WTC11 (cell line): ENCODE data around the gene CA10. TPM values are rescaled to one million over a fixed set of nuclear protein-coding genes. Genes with fewer than 3 reads are reported as not detected.

Experiments
- ATAC-seq: fragments of 200-7000 bp; cut with Tn5 transposase; 2 replicates; pipeline ENCODE4 v1.10.0; 2021; ENCODE audit warnings: mild to moderate bottlenecking, moderate library complexity
- CTCF ChIA-PET: fragments of 300-600 bp; sonication (Branson Sonifier 250); formaldehyde crosslinking; loops from one replicate; lab custom pipeline; 2021; ENCODE audit warnings: antibody characterized with exemption; lab: Charles Lee
- POLR2A ChIA-PET: fragments of 350-600 bp; sonication (Branson Sonifier 250); formaldehyde crosslinking; loops from one replicate; lab custom pipeline; 2021; ENCODE audit warnings: antibody characterized with exemption; lab: Charles Lee
- DNase-seq: peaks from one replicate; pipeline ENCODE4 v3.0.0; 2021; ENCODE audit warnings: low spot score
- H3K27ac Mint-ChIP-seq: 2 replicates; pipeline ENCODE4 v1.8.0; 2021; ENCODE audit warnings: mixed read lengths
- H3K27me3 Mint-ChIP-seq: 2 replicates; pipeline ENCODE4 v1.8.0; 2021; ENCODE audit warnings: low read depth, mild to moderate bottlenecking, moderate library complexity, mixed read lengths
- H3K36me3 Mint-ChIP-seq: 2 replicates; pipeline ENCODE4 v1.8.0; 2021; ENCODE audit warnings: mixed read lengths
- H3K4me1 Mint-ChIP-seq: 2 replicates; pipeline ENCODE4 v1.8.0; 2022; ENCODE audit warnings: mixed read lengths
- H3K4me3 Mint-ChIP-seq: 2 replicates; pipeline ENCODE4 v1.8.0; 2021; ENCODE audit warnings: mild to moderate bottlenecking, moderate library complexity, mixed read lengths
- H3K9me3 Mint-ChIP-seq: 2 replicates; pipeline ENCODE4 v1.8.0; 2021; ENCODE audit warnings: mixed read lengths
- AFF4 ChIP-seq: sonication (generic); formaldehyde crosslinking; IDR thresholded peaks from 2 replicates; pipeline ENCODE4 v1.8.1; 2023; ENCODE audit warnings: mild to moderate bottlenecking, missing genetic modification reagents, borderline replicate concordance
- CBFB ChIP-seq: sonication (generic); formaldehyde crosslinking; IDR thresholded peaks from 2 replicates; pipeline ENCODE4 v1.8.1; 2022; ENCODE audit warnings: mild to moderate bottlenecking, low read depth, missing genetic modification reagents
- CREB1 ChIP-seq: sonication (generic); formaldehyde crosslinking; IDR thresholded peaks from 2 replicates; pipeline ENCODE4 v1.8.0; 2023; ENCODE audit warnings: mild to moderate bottlenecking, missing genetic modification reagents
- CREM ChIP-seq: sonication (generic); formaldehyde crosslinking; IDR thresholded peaks from 2 replicates; pipeline ENCODE4 v1.8.1; 2022; ENCODE audit warnings: mild to moderate bottlenecking, missing genetic modification reagents, moderate library complexity
- E2F1 ChIP-seq: sonication (generic); formaldehyde crosslinking; IDR thresholded peaks from 2 replicates; pipeline ENCODE4 v1.8.0; 2022; ENCODE audit warnings: mild to moderate bottlenecking, missing genetic modification reagents
- EMX1 ChIP-seq: fragments of 250-450 bp; sonication (Bioruptor Pico); IDR thresholded peaks from 2 replicates; pipeline ENCODE4 v1.8.0; 2021; ENCODE audit warnings: mild to moderate bottlenecking
- ERG ChIP-seq: fragments of 250-450 bp; sonication (Bioruptor Pico); IDR thresholded peaks from 2 replicates; pipeline ENCODE4 v1.8.0; 2021; ENCODE audit warnings: mild to moderate bottlenecking
- ETV6 ChIP-seq: sonication (generic); formaldehyde crosslinking; IDR thresholded peaks from 2 replicates; pipeline ENCODE4 v1.8.1; 2022; ENCODE audit warnings: mild to moderate bottlenecking, missing genetic modification reagents
- FOXJ3 ChIP-seq: sonication (generic); formaldehyde crosslinking; IDR thresholded peaks from 2 replicates; pipeline ENCODE4 v1.9.0; 2021; ENCODE audit warnings: missing genetic modification reagents, mild to moderate bottlenecking, borderline replicate concordance
- JUN ChIP-seq: sonication (generic); formaldehyde crosslinking; IDR thresholded peaks from 2 replicates; pipeline ENCODE4 v1.8.0; 2023; ENCODE audit warnings: mild to moderate bottlenecking, missing genetic modification reagents
- MYBL2 ChIP-seq: sonication (generic); formaldehyde crosslinking; IDR thresholded peaks from 2 replicates; pipeline ENCODE4 v1.8.1; 2023; ENCODE audit warnings: mild to moderate bottlenecking, moderate library complexity, missing genetic modification reagents
- RELA ChIP-seq: sonication (generic); formaldehyde crosslinking; IDR thresholded peaks from 2 replicates; pipeline ENCODE4 v1.8.1; 2022; ENCODE audit warnings: missing genetic modification reagents, mild to moderate bottlenecking, borderline replicate concordance
- RORB ChIP-seq: fragments of 250-450 bp; sonication (Bioruptor Pico); IDR thresholded peaks from 2 replicates; pipeline ENCODE4 v1.9.0; 2021; ENCODE audit warnings: mild to moderate bottlenecking
- TCF7 ChIP-seq: sonication (generic); formaldehyde crosslinking; IDR thresholded peaks from 2 replicates; pipeline ENCODE4 v1.8.0; 2022; ENCODE audit warnings: mild to moderate bottlenecking, low read depth, missing genetic modification reagents, moderate library complexity
- ZMAT4 ChIP-seq: fragments of 250-450 bp; sonication (Bioruptor Pico); IDR thresholded peaks from 2 replicates; pipeline ENCODE4 v1.9.0; 2021; ENCODE audit warnings: mild to moderate bottlenecking
- ZNF396 ChIP-seq: fragments of 250-450 bp; sonication (Bioruptor Pico); IDR thresholded peaks from 2 replicates; pipeline ENCODE4 v1.8.0; 2021; ENCODE audit warnings: mild to moderate bottlenecking, moderate library complexity, borderline replicate concordance
- total RNA-seq: library from RNA; stranded (reverse); gene quantifications from 3 replicates; pipeline ENCODE4 v1.2.3, GENCODE V29; 2021
- TF ChIP-seq, protein P1 (sequence below): sonication (generic); formaldehyde crosslinking; IDR thresholded peaks from 2 replicates; pipeline ENCODE4 v1.8.1; 2022; ENCODE audit warnings: mild to moderate bottlenecking, moderate library complexity, missing genetic modification reagents
- TF ChIP-seq, protein P2 (sequence below): sonication (generic); formaldehyde crosslinking; IDR thresholded peaks from 2 replicates; pipeline ENCODE4 v1.8.0; 2022; ENCODE audit warnings: mild to moderate bottlenecking, missing genetic modification reagents
- TF ChIP-seq, protein P3 (sequence below): fragments of 250-450 bp; sonication (Bioruptor Pico); IDR thresholded peaks from 2 replicates; pipeline ENCODE4 v1.9.0; 2021; ENCODE audit warnings: mild to moderate bottlenecking, borderline replicate concordance
- TF ChIP-seq, protein P4 (sequence below): fragments of 250-450 bp; sonication (Bioruptor Pico); IDR thresholded peaks from 2 replicates; pipeline ENCODE4 v1.9.0; 2021; ENCODE audit warnings: moderate library complexity, mild to moderate bottlenecking, inconsistent platforms, borderline replicate concordance

Gene CA10
- total RNA-seq, 1 experiment from 2014 or later: 0.90 TPM

- TF ChIP-seq CBFB (CRISPR knock-in tag) (no peak), ZMAT4 (CRISPR knock-in tag) (no peak), ZNF396 (no peak), FOXJ3 (CRISPR knock-in tag) (no peak), CREB1 (CRISPR knock-in tag) (no peak), EMX1 (no peak), TCF7 (CRISPR knock-in tag) (no peak), ETV6 (no peak)
- TF ChIP-seq, protein P1, sequence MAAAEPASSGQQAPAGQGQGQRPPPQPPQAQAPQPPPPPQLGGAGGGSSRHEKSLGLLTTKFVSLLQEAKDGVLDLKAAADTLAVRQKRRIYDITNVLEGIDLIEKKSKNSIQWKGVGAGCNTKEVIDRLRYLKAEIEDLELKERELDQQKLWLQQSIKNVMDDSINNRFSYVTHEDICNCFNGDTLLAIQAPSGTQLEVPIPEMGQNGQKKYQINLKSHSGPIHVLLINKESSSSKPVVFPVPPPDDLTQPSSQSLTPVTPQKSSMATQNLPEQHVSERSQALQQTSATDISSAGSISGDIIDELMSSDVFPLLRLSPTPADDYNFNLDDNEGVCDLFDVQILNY (CRISPR knock-in tag): no peak
- TF ChIP-seq, protein P2, sequence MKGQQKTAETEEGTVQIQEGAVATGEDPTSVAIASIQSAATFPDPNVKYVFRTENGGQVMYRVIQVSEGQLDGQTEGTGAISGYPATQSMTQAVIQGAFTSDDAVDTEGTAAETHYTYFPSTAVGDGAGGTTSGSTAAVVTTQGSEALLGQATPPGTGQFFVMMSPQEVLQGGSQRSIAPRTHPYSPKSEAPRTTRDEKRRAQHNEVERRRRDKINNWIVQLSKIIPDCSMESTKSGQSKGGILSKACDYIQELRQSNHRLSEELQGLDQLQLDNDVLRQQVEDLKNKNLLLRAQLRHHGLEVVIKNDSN (CRISPR knock-in tag): no peak
- TF ChIP-seq, protein P3, sequence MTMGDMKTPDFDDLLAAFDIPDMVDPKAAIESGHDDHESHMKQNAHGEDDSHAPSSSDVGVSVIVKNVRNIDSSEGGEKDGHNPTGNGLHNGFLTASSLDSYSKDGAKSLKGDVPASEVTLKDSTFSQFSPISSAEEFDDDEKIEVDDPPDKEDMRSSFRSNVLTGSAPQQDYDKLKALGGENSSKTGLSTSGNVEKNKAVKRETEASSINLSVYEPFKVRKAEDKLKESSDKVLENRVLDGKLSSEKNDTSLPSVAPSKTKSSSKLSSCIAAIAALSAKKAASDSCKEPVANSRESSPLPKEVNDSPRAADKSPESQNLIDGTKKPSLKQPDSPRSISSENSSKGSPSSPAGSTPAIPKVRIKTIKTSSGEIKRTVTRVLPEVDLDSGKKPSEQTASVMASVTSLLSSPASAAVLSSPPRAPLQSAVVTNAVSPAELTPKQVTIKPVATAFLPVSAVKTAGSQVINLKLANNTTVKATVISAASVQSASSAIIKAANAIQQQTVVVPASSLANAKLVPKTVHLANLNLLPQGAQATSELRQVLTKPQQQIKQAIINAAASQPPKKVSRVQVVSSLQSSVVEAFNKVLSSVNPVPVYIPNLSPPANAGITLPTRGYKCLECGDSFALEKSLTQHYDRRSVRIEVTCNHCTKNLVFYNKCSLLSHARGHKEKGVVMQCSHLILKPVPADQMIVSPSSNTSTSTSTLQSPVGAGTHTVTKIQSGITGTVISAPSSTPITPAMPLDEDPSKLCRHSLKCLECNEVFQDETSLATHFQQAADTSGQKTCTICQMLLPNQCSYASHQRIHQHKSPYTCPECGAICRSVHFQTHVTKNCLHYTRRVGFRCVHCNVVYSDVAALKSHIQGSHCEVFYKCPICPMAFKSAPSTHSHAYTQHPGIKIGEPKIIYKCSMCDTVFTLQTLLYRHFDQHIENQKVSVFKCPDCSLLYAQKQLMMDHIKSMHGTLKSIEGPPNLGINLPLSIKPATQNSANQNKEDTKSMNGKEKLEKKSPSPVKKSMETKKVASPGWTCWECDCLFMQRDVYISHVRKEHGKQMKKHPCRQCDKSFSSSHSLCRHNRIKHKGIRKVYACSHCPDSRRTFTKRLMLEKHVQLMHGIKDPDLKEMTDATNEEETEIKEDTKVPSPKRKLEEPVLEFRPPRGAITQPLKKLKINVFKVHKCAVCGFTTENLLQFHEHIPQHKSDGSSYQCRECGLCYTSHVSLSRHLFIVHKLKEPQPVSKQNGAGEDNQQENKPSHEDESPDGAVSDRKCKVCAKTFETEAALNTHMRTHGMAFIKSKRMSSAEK: no peak
Measured at GRCh38 chr17:51901242-51901641, 257.3 kb downstream of the CA10 start (continued).

DNA sequence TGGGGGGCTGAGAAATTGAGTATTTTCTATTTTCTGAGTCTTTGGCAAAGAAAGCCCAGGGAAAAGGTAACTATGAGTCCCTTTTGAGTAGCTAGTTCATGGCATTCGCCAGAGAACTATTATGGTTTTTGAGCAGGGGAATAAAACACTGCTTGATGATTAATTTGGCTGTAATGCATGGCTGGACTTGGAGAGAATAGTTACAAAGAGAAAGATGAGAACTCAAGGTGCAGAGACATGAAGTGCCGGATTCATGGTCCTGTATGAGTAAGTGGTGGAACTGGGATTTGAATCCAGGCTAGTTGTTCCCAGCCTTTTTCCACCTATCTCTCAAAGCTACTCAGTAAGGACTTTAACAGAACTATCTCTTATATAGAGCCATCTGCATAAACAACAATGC lies 266.6 kb downstream of the CA10 start:
- no peak for DNase-seq
- H3K9me3 Mint-ChIP-seq: peaks cover 84% of the 10 kb centered on the region
- H3K4me1 Mint-ChIP-seq: no peaks in the 10 kb centered on the region
- TF ChIP-seq CBFB (CRISPR knock-in tag) (no peak), JUN (CRISPR knock-in tag) (no peak), CREM (CRISPR knock-in tag) (no peak), RORB (no peak), E2F1 (CRISPR knock-in tag) (no peak), AFF4 (CRISPR knock-in tag) (no peak), ERG (CRISPR knock-in tag) (no peak), RELA (CRISPR knock-in tag) (no peak), ZMAT4 (CRISPR knock-in tag) (no peak), MYBL2 (no peak), ETV6 (no peak)
- TF ChIP-seq, protein P2 (CRISPR knock-in tag): no peak
- TF ChIP-seq, protein P4, sequence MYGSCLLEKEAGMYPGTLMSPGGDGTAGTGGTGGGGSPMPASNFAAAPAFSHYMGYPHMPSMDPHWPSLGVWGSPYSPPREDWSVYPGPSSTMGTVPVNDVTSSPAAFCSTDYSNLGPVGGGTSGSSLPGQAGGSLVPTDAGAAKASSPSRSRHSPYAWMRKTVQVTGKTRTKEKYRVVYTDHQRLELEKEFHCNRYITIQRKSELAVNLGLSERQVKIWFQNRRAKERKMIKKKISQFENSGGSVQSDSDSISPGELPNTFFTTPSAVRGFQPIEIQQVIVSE (CRISPR knock-in tag): no peak
- TF ChIP-seq, all 79 proteins: peak for 0
- POLR2A ChIA-PET: no interaction called here
- ATAC-seq: no peak
- H3K36me3 Mint-ChIP-seq: peaks cover 43% of the 10 kb centered on the region
- H3K27me3 Mint-ChIP-seq: 0 out of 2 replicates have a peak, but pooled peaks cover 2% of the 10 kb centered on the region
- H3K4me3 Mint-ChIP-seq: no peak overlapping the region
- CTCF ChIA-PET: no interaction called here
- no peak overlapping the region for H3K27ac Mint-ChIP-seq
